Fibroblast of lung (primary cell): ENCODE results near the gene ZNF3. TPM values are rescaled to one million over a fixed set of nuclear protein-coding genes. Genes with fewer than 3 reads are reported as not detected.

Experiments
- DNase-seq, 2 donors: peaks; one replicate each; pipeline versions ENCODE4 v3.0.0 to v3.0.0-alpha.2; 2010; ENCODE audit warnings: low read depth in 2 of 2
- H2AFZ ChIP-seq: 2 replicates; pipeline ENCODE4 v1.5.1; 2012; ENCODE audit warnings: low read length, control low read depth, inconsistent platforms
- H3K27ac ChIP-seq: 2 replicates; pipeline ENCODE4 v1.5.1; 2011; ENCODE audit warnings: low read length, control low read depth; ENCODE audit not compliant: insufficient read depth
- H3K27me3 ChIP-seq: 2 replicates; pipeline ENCODE4 v1.5.1; 2011; ENCODE audit warnings: mild to moderate bottlenecking, low read length; ENCODE audit not compliant: control insufficient read depth, insufficient read depth
- H3K36me3 ChIP-seq: 2 replicates; pipeline ENCODE4 v1.5.1; 2011; ENCODE audit warnings: low read length; ENCODE audit not compliant: control insufficient read depth, insufficient read depth
- H3K4me1 ChIP-seq: 2 replicates; pipeline ENCODE4 v1.5.1; 2011; ENCODE audit warnings: low read length; ENCODE audit not compliant: control insufficient read depth, insufficient read depth; ENCODE audit errors: extremely low read depth
- H3K4me2 ChIP-seq: 2 replicates; pipeline ENCODE4 v1.5.1; 2011; ENCODE audit warnings: low read length, control low read depth; ENCODE audit not compliant: insufficient read depth; ENCODE audit errors: extremely low read depth
- H3K4me3 ChIP-seq, 4 experiments: fragments of 200-600 bp in 1 of 4; sonication (generic) in 1 of 4; replicated peaks in 1 of 4; 2 replicates each; pipeline ENCODE4 v1.5.1; 2011 to 2016; ENCODE audit warnings: low read length in 4 of 4, low read depth in 3 of 4, mild to moderate bottlenecking in 3 of 4, control low read depth in 2 of 4, inconsistent platforms in 1 of 4, mixed read lengths in 1 of 4; ENCODE audit not compliant: insufficient read depth in 1 of 4; ENCODE audit errors: control extremely low read depth in 1 of 4
- H3K79me2 ChIP-seq: 2 replicates; pipeline ENCODE4 v1.5.1; 2012; ENCODE audit warnings: mild to moderate bottlenecking, low read length, inconsistent platforms; ENCODE audit not compliant: control insufficient read depth, insufficient read depth
- H3K9ac ChIP-seq: 2 replicates; pipeline ENCODE4 v1.5.1; 2011; ENCODE audit warnings: mild to moderate bottlenecking, low read length, control low read depth; ENCODE audit not compliant: insufficient read depth
- H3K9me3 ChIP-seq: 2 replicates; pipeline ENCODE4 v1.5.1; 2012; ENCODE audit warnings: low read depth, low read length; ENCODE audit not compliant: control insufficient read depth, insufficient read depth
- H4K20me1 ChIP-seq: 2 replicates; pipeline ENCODE4 v1.5.1; 2011; ENCODE audit warnings: low read length; ENCODE audit not compliant: control insufficient read depth, insufficient read depth; ENCODE audit errors: extremely low read depth
- EZH2 ChIP-seq: IDR thresholded peaks from 2 replicates; pipeline ENCODE4 v1.5.1; 2012; ENCODE audit warnings: low read length, control low read depth, mild to moderate bottlenecking; ENCODE audit errors: missing control alignments
- polyA plus RNA-seq, 2 donors: library from polyadenylated mRNA; depleted of rRNA in 1 of 2; stranded (reverse) in 1 of 2; unstranded in 1 of 2; fragments of >200 nt; gene quantifications; 2 replicates each; pipeline ENCODE4 v1.2.1, GENCODE V29; 2011 to 2012; ENCODE audit warnings: missing spikeins in 1 of 2
- total RNA-seq: library from RNA; depleted of rRNA; stranded (reverse); fragments of >200 nt; gene quantifications from 2 replicates; pipeline ENCODE4 v1.2.1, GENCODE V29; 2014
- TF ChIP-seq, protein P1 (sequence below), 2 donors: IDR thresholded peaks in 1 of 2; conservative IDR thresholded peaks in 1 of 2; 1 replicate in 1 of 2; 2 replicates in 1 of 2; pipeline ENCODE4 v1.5.1; 2011 to 2012; ENCODE audit warnings: low read length in 2 of 2, control low read depth in 1 of 2, inconsistent platforms in 1 of 2, low read depth in 1 of 2, mild to moderate bottlenecking in 1 of 2

The ZNF3 gene
- total and polyA plus RNA-seq, 2 donors (not counting 1 experiment from before 2014, with no cell fraction given): 19.7 to 26.8 TPM

DNA sequence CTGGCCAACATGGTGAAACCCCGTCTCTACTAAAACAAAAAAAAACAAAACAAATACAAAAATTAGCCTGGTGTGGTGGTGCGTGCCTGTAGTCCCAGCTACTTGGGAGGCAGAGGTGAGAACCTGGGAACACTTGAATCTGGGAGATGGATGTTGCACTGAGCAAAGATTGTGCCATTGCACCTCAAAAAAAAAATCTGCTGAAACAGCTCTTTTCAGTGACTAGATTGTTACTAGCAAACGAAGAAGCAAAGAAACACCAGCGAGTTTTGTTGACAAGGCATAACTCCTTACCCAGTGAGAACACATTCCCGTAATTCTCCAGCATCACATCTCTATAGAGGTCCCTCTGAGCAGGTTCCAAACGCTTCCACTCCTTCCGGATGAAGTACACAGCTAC is 6.7 kb downstream of the ZNF3 start:
- Histone ChIP-seq H3K4me1 (no peaks in the 10 kb centered on the region), H3K9me3 (peaks cover 15% of the 10 kb centered on the region), H3K4me2 (no peak overlapping the region), H3K9ac (no peak overlapping the region), H3K27ac (no peak overlapping the region), H3K79me2 (peaks cover 27% of the 10 kb centered on the region), H3K27me3 (no peaks in the 10 kb centered on the region), H2AFZ (no peak overlapping the region), H4K20me1 (no peaks in the 10 kb centered on the region), H3K4me3 (no peak overlapping the region), H3K36me3 (peaks cover 46% of the 10 kb centered on the region)
- no peak for TF ChIP-seq EZH2
- TF ChIP-seq, protein P1, sequence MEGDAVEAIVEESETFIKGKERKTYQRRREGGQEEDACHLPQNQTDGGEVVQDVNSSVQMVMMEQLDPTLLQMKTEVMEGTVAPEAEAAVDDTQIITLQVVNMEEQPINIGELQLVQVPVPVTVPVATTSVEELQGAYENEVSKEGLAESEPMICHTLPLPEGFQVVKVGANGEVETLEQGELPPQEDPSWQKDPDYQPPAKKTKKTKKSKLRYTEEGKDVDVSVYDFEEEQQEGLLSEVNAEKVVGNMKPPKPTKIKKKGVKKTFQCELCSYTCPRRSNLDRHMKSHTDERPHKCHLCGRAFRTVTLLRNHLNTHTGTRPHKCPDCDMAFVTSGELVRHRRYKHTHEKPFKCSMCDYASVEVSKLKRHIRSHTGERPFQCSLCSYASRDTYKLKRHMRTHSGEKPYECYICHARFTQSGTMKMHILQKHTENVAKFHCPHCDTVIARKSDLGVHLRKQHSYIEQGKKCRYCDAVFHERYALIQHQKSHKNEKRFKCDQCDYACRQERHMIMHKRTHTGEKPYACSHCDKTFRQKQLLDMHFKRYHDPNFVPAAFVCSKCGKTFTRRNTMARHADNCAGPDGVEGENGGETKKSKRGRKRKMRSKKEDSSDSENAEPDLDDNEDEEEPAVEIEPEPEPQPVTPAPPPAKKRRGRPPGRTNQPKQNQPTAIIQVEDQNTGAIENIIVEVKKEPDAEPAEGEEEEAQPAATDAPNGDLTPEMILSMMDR (conservative IDR thresholded peaks at IDR 0.05 in 1 of 2, IDR thresholded peaks at IDR 0.05 in 1 of 2; ENCODE audit: low read depth in 1 of 2, low read length in 2 of 2): no peak
- DNase-seq: no peak

DNA sequence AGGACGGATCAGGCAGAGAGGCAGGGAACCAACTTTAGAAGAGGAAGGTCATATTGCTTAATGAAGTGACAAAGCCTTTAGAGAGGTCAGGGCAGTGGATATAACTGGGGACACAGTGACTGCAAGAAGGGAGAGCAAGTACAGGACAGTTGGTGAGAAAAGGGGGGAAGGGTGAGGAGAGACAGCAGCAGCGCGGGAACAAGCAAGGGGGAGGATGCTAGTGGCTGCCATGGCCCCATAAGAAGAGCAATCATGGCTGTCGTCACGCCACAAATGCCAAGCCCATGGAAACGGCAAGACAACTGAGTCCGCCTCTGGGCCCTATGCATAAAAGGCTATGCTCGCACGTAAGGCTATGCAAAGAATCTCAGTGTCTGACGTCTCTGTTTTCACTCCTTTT is 9.1 kb downstream of the ZNF3 start:
- Histone ChIP-seq H3K27me3 (no peaks in the 10 kb centered on the region), H3K79me2 (peaks cover 8% of the 10 kb centered on the region), H2AFZ (no peak overlapping the region), H3K9ac (no peak overlapping the region), H3K9me3 (peaks cover 15% of the 10 kb centered on the region), H3K36me3 (peaks cover 43% of the 10 kb centered on the region), H3K4me2 (no peak overlapping the region), H3K4me3 (no peak overlapping the region), H3K4me1 (no peaks in the 10 kb centered on the region), H4K20me1 (no peaks in the 10 kb centered on the region), H3K27ac (no peak overlapping the region)
- TF ChIP-seq EZH2: no peak
- DNase-seq: no peak

- no peak for DNase-seq
- Histone ChIP-seq H2AFZ (no peak overlapping the region), H3K79me2 (no peaks in the 10 kb centered on the region), H3K4me2 (no peak overlapping the region), H3K4me3 (no peak overlapping the region), H3K27me3 (no peaks in the 10 kb centered on the region), H3K9me3 (peaks cover 15% of the 10 kb centered on the region), H3K9ac (no peak overlapping the region), H4K20me1 (no peaks in the 10 kb centered on the region), H3K27ac (no peak overlapping the region), H3K36me3 (peaks cover 37% of the 10 kb centered on the region), H3K4me1 (no peaks in the 10 kb centered on the region)
- TF ChIP-seq EZH2: no peak
- TF ChIP-seq, protein P1 (conservative IDR thresholded peaks at IDR 0.05 in 1 of 2, IDR thresholded peaks at IDR 0.05 in 1 of 2; ENCODE audit: low read depth in 1 of 2, low read length in 2 of 2): no peak
Observed at GRCh38 chr7:100071018-100071723, 10.4 kb downstream of the ZNF3 start.
